ENCODE data around the gene EML1. TPM values are rescaled to one million over a fixed set of nuclear protein-coding genes. Genes with fewer than 3 reads are reported as not detected.

The EML1 gene
- polyA plus RNA-seq, 1 donor from 2014 or later: 21.7 TPM

GRCh38 chr14:99907761-99908652 is 114.8 kb downstream of the EML1 start:
- Histone ChIP-seq H2AFZ (ENCODE audit: low read depth, low read length) (no peak overlapping the region), H3K36me3 (ENCODE audit: insufficient read depth, low read length) (peaks cover 6% of the 10 kb centered on the region), H3K27ac (ENCODE audit: low read length) (no peak overlapping the region), H3K79me2 (replicated peaks; ENCODE audit: insufficient read depth, low read length) (no peaks in the 10 kb centered on the region), H4K20me1 (ENCODE audit: insufficient read depth) (no peaks in the 10 kb centered on the region), H3K4me3 (ENCODE audit: low read length) (no peak overlapping the region), H3K4me2 (ENCODE audit: low read length) (no peak overlapping the region), H3K9me3 (ENCODE audit: low read length) (peaks cover 4% of the 10 kb centered on the region), H3F3A (ENCODE audit: insufficient read depth, low read length, poor library complexity, severe bottlenecking) (no peaks in the 10 kb centered on the region), H3K9me2 (ENCODE audit: insufficient read depth, low read length) (no peaks in the 10 kb centered on the region), H3K9ac (ENCODE audit: low read length) (no peak overlapping the region), H3K27me3 (ENCODE audit: insufficient read depth, low read depth, low read length) (no peaks in the 10 kb centered on the region)
- TF ChIP-seq SMC3 (conservative IDR thresholded peaks at IDR 0.05; ENCODE audit: poor library complexity): no peak
- no peak for TF ChIP-seq CTCF (IDR thresholded peaks at IDR 0.05; ENCODE audit: poor library complexity, severe bottlenecking)
- TF ChIP-seq TAF1 (IDR thresholded peaks at IDR 0.05; ENCODE audit: low read depth): no peak
- no peak for TF ChIP-seq RAD21 (conservative IDR thresholded peaks at IDR 0.05)
- TF ChIP-seq POLR2AphosphoS5 (IDR thresholded peaks at IDR 0.05): no peak
- no peak for TF ChIP-seq MXI1 (conservative IDR thresholded peaks at IDR 0.05; ENCODE audit: poor library complexity, severe bottlenecking)
- TF ChIP-seq EZH2 (IDR thresholded peaks at IDR 0.05; ENCODE audit: borderline replicate concordance, insufficient read depth, low read length, poor library complexity, severe bottlenecking): no peak

- H3F3A ChIP-seq (ENCODE audit: insufficient read depth, low read length, poor library complexity, severe bottlenecking): no peaks in the 10 kb centered on the region
- no peak overlapping the region for H3K9ac ChIP-seq (ENCODE audit: low read length)
- H3K27me3 ChIP-seq (ENCODE audit: insufficient read depth, low read depth, low read length): no peaks in the 10 kb centered on the region
- no peaks in the 10 kb centered on the region for H4K20me1 ChIP-seq (ENCODE audit: insufficient read depth)
- H2AFZ ChIP-seq (ENCODE audit: low read depth, low read length): no peak overlapping the region
- TF ChIP-seq REST (IDR thresholded peaks at IDR 0.05; ENCODE audit: borderline replicate concordance) (no peak), RAD21 (conservative IDR thresholded peaks at IDR 0.05) (no peak), EZH2 (IDR thresholded peaks at IDR 0.05; ENCODE audit: borderline replicate concordance, insufficient read depth, low read length, poor library complexity, severe bottlenecking) (no peak), EP300 (conservative IDR thresholded peaks at IDR 0.05; ENCODE audit: poor library complexity, severe bottlenecking) (no peak), POLR2AphosphoS5 (IDR thresholded peaks at IDR 0.05) (no peak), SMC3 (conservative IDR thresholded peaks at IDR 0.05; ENCODE audit: poor library complexity) (no peak), MXI1 (conservative IDR thresholded peaks at IDR 0.05; ENCODE audit: poor library complexity, severe bottlenecking) (no peak), CTCF (IDR thresholded peaks at IDR 0.05; ENCODE audit: poor library complexity, severe bottlenecking) (no peak), TAF1 (IDR thresholded peaks at IDR 0.05; ENCODE audit: low read depth) (no peak)
- H3K36me3 ChIP-seq (ENCODE audit: insufficient read depth, low read length): peaks cover 6% of the 10 kb centered on the region
- H3K9me2 ChIP-seq (ENCODE audit: insufficient read depth, low read length): no peaks in the 10 kb centered on the region
- H3K9me3 ChIP-seq (ENCODE audit: low read length): no peaks in the 10 kb centered on the region
- no peak overlapping the region for H3K27ac ChIP-seq (ENCODE audit: low read length)
- no peaks in the 10 kb centered on the region for H3K79me2 ChIP-seq (replicated peaks; ENCODE audit: insufficient read depth, low read length)
- H3K4me2 ChIP-seq (ENCODE audit: low read length): no peak overlapping the region
- no peak overlapping the region for H3K4me3 ChIP-seq (ENCODE audit: low read length)
These were observed 115.5 kb downstream of the EML1 start for GRCh38 chr14:99908653-99909250.

Measured in neural cell (in vitro differentiated cells).